H1 (cell line): ENCODE results near the gene GALNT12. TPM values are rescaled to one million over a fixed set of nuclear protein-coding genes. Genes with fewer than 3 reads are reported as not detected.

ENCODE experiments used
- CTCF ChIA-PET: fragments of 300-600 bp; sonication (Branson Sonifier 250); formaldehyde crosslinking; loops from one replicate; lab custom pipeline; 2021; ENCODE audit not compliant: partially characterized antibody; lab: Charles Lee
- POLR2A ChIA-PET: fragments of 300-600 bp; sonication (Branson Sonifier 250); formaldehyde crosslinking; loops from one replicate; lab custom pipeline; 2021; ENCODE audit warnings: inconsistent platforms; ENCODE audit not compliant: partially characterized antibody; lab: Charles Lee
- DNase-seq, 2 experiments: peaks; one replicate each; pipeline versions ENCODE4 v3.0.0 to v3.0.0-alpha.2; 2010 to 2022; ENCODE audit warnings: low spot score in 2 of 2, low read depth in 1 of 2, mixed read lengths in 1 of 2
- FAIRE-seq: peaks from 2 replicates; lab custom pipeline; 2011; peaks lifted over from hg19 to GRCh38; lab: Jason Lieb, UNC
- H2AFZ ChIP-seq: 2 replicates; pipeline ENCODE4 v1.8.1; 2012; ENCODE audit warnings: low read length, inconsistent platforms
- H2AK5ac ChIP-seq: 2 replicates; pipeline ENCODE4 v1.6.1; 2013; ENCODE audit warnings: low read depth, low read length
- H2BK120ac ChIP-seq: replicated peaks from 2 replicates; pipeline ENCODE3; 2013; ENCODE audit warnings: low read depth, low read length, inconsistent platforms
- H2BK12ac ChIP-seq: 2 replicates; pipeline ENCODE4 v1.6.1; 2013; ENCODE audit warnings: low read depth, low read length
- H2BK15ac ChIP-seq: 2 replicates; pipeline ENCODE4 v1.6.1; 2013; ENCODE audit warnings: low read length
- H2BK20ac ChIP-seq: 2 replicates; pipeline ENCODE4 v1.6.1; 2013; ENCODE audit warnings: low read length
- H2BK5ac ChIP-seq: 2 replicates; pipeline ENCODE4 v1.6.1; 2013; ENCODE audit warnings: low read depth, low read length
- H3K14ac ChIP-seq: 2 replicates; pipeline ENCODE4 v1.6.1; 2013; ENCODE audit warnings: inconsistent platforms; ENCODE audit not compliant: insufficient read length
- H3K18ac ChIP-seq: 2 replicates; pipeline ENCODE4 v1.6.1; 2013; ENCODE audit warnings: low read length; ENCODE audit errors: extremely low read depth
- H3K23ac ChIP-seq: 2 replicates; pipeline ENCODE4 v1.6.1; 2013; ENCODE audit warnings: inconsistent platforms; ENCODE audit not compliant: insufficient read length
- H3K23me2 ChIP-seq: 2 replicates; pipeline ENCODE4 v1.6.1; 2013; ENCODE audit warnings: low read depth, low read length
- H3K27ac ChIP-seq: 2 replicates; pipeline ENCODE4 v1.6.1; 2011; ENCODE audit warnings: low read depth, low read length, inconsistent platforms
- H3K27me3 ChIP-seq, 4 experiments: replicated peaks in 1 of 4; 1 replicate in 1 of 4; 2 replicates in 3 of 4; pipeline versions ENCODE4 v1.6.1 to v1.8.1; 2011 to 2013; ENCODE audit warnings: low read length in 3 of 4, mild to moderate bottlenecking in 3 of 4, inconsistent platforms in 2 of 4, mixed read lengths in 2 of 4, moderate library complexity in 1 of 4; ENCODE audit not compliant: control insufficient read depth in 3 of 4, insufficient read depth in 3 of 4; ENCODE audit errors: extremely low read depth in 1 of 4
- H3K36me3 ChIP-seq, 4 experiments: 2 replicates each; pipeline versions ENCODE4 v1.6.1 to v1.8.1; 2011 to 2013; ENCODE audit warnings: mild to moderate bottlenecking in 4 of 4, low read length in 3 of 4, moderate library complexity in 2 of 4, control low read depth in 1 of 4, inconsistent platforms in 1 of 4; ENCODE audit not compliant: insufficient read depth in 4 of 4, control insufficient read depth in 2 of 4
- H3K4ac ChIP-seq: replicated peaks from 2 replicates; pipeline ENCODE3; 2013; ENCODE audit warnings: low read length, low read depth, mixed read lengths, inconsistent platforms; ENCODE audit not compliant: insufficient read length
- H3K4me1 ChIP-seq, 4 experiments: replicated peaks in 1 of 4; 1 replicate in 1 of 4; 2 replicates in 3 of 4; pipeline versions ENCODE4 v1.6.1 to v1.8.1; 2011 to 2013; ENCODE audit warnings: low read length in 3 of 4, inconsistent platforms in 2 of 4, mixed read lengths in 1 of 4; ENCODE audit not compliant: insufficient read depth in 4 of 4, control insufficient read depth in 3 of 4
- H3K4me2 ChIP-seq, 2 experiments: 2 replicates each; pipeline versions ENCODE4 v1.6.1 to v1.8.1; 2011 to 2013; ENCODE audit warnings: low read depth in 2 of 2, low read length in 2 of 2, control low read depth in 1 of 2, inconsistent platforms in 1 of 2, mild to moderate bottlenecking in 1 of 2; ENCODE audit not compliant: insufficient read depth in 1 of 2
- H3K4me3 ChIP-seq, 4 experiments: fragments of 200-600, 300-600 bp in 1 of 4; sonication (generic), shearing (Covaris generic), sonication (Bioruptor Twin) in 1 of 4; 2 replicates each; pipeline versions ENCODE4 v1.5.1 to v1.8.1; 2011 to 2016; ENCODE audit warnings: low read length in 4 of 4, low read depth in 3 of 4, control low read depth in 2 of 4, inconsistent platforms in 2 of 4, mild to moderate bottlenecking in 2 of 4, mixed read lengths in 1 of 4, moderate library complexity in 1 of 4; ENCODE audit not compliant: insufficient read depth in 2 of 4; ENCODE audit errors: extremely low read depth in 1 of 4
- H3K56ac ChIP-seq: replicated peaks from 2 replicates; pipeline ENCODE3; 2013; ENCODE audit warnings: low read depth, mild to moderate bottlenecking, mixed read lengths, low read length, inconsistent platforms; ENCODE audit not compliant: insufficient read length
- H3K79me1 ChIP-seq: 2 replicates; pipeline ENCODE4 v1.6.1; 2013; ENCODE audit warnings: low read depth, low read length, control low read depth
- H3K79me2 ChIP-seq, 2 experiments: 2 replicates each; pipeline versions ENCODE4 v1.6.1 to v1.8.1; 2012 to 2013; ENCODE audit warnings: low read length in 2 of 2, mild to moderate bottlenecking in 2 of 2, inconsistent platforms in 1 of 2; ENCODE audit not compliant: insufficient read depth in 2 of 2, control insufficient read depth in 1 of 2
- H3K9ac ChIP-seq, 4 experiments: replicated peaks in 1 of 4; 1 replicate in 1 of 4; 2 replicates in 3 of 4; pipeline versions ENCODE4 v1.6.1 to v1.8.1; 2011 to 2013; ENCODE audit warnings: low read depth in 3 of 4, low read length in 3 of 4, control low read depth in 2 of 4, mild to moderate bottlenecking in 2 of 4, moderate library complexity in 2 of 4, inconsistent platforms in 1 of 4; ENCODE audit errors: extremely low read depth in 1 of 4
- H3K9me3 ChIP-seq, 2 experiments: 2 replicates each; pipeline versions ENCODE4 v1.6.1 to v1.8.1; 2012 to 2013; ENCODE audit warnings: mild to moderate bottlenecking in 2 of 2, moderate library complexity in 2 of 2, control low read depth in 1 of 2, inconsistent platforms in 1 of 2, low read depth in 1 of 2, low read length in 1 of 2, mixed read lengths in 1 of 2; ENCODE audit not compliant: insufficient read depth in 2 of 2
- H4K20me1 ChIP-seq, 2 experiments: replicated peaks in 1 of 2; 2 replicates each; pipeline versions ENCODE3 to v1.8.1; 2011 to 2013; ENCODE audit warnings: inconsistent platforms in 2 of 2, low read length in 2 of 2, mild to moderate bottlenecking in 1 of 2; ENCODE audit not compliant: insufficient read depth in 2 of 2, control insufficient read depth in 1 of 2
- H4K5ac ChIP-seq: 2 replicates; pipeline ENCODE4 v1.6.1; 2013; ENCODE audit warnings: low read length, low read depth, mixed read lengths, inconsistent platforms; ENCODE audit not compliant: insufficient read length
- H4K8ac ChIP-seq: 2 replicates; pipeline ENCODE4 v1.8.0; 2013; ENCODE audit warnings: mild to moderate bottlenecking, moderate library complexity, low read length, inconsistent platforms; ENCODE audit not compliant: insufficient read depth; ENCODE audit errors: extremely low read depth
- H4K91ac ChIP-seq: replicated peaks from 2 replicates; pipeline ENCODE3; 2013; ENCODE audit warnings: low read length, mixed read lengths, inconsistent platforms; ENCODE audit not compliant: insufficient read length
- CEBPB ChIP-seq: IDR thresholded peaks from 2 replicates; pipeline ENCODE4 v1.6.1; 2012; ENCODE audit warnings: low read depth, low read length
- CHD2 ChIP-seq: IDR thresholded peaks from 2 replicates; pipeline ENCODE4 v1.6.1; 2012; ENCODE audit warnings: low read length, improper control_type of control experiment
- EZH2 ChIP-seq: fragments of 200-600 bp; sonication (generic); IDR thresholded peaks from 2 replicates; pipeline ENCODE4 v1.7.1; 2012; ENCODE audit warnings: low read depth, mild to moderate bottlenecking, moderate library complexity, low read length, inconsistent platforms; ENCODE audit not compliant: severe bottlenecking
- GTF2F1 ChIP-seq: IDR thresholded peaks from 2 replicates; pipeline ENCODE4 v1.6.1; 2012; ENCODE audit warnings: low read depth, low read length, improper control_type of control experiment, borderline replicate concordance
- JUND ChIP-seq: IDR thresholded peaks from 2 replicates; pipeline ENCODE4 v1.6.1; 2011; ENCODE audit warnings: mild to moderate bottlenecking, improper control_type of control experiment, low read length
- KDM5A ChIP-seq: fragments of 200-600 bp; IDR thresholded peaks from 2 replicates; pipeline ENCODE4 v1.7.1; 2012; ENCODE audit warnings: mild to moderate bottlenecking, low read length, inconsistent platforms, mixed read lengths
- RNF2 ChIP-seq: fragments of 200-900, 300-1000 bp; sonication (generic); IDR thresholded peaks from 2 replicates; pipeline ENCODE4 v1.7.1; 2016; ENCODE audit warnings: borderline replicate concordance, low read depth, mild to moderate bottlenecking, antibody characterized with exemption, low read length; ENCODE audit not compliant: poor library complexity, severe bottlenecking; ENCODE audit errors: missing control alignments
- SIRT6 ChIP-seq: IDR thresholded peaks from one replicate; pipeline ENCODE4 v1.7.1; 2012; ENCODE audit warnings: low read length, inconsistent platforms
- SP4 ChIP-seq: IDR thresholded peaks from 2 replicates; pipeline ENCODE4 v1.6.1; 2012; ENCODE audit warnings: low read length, inconsistent platforms
- SRF ChIP-seq: IDR thresholded peaks from 2 replicates; pipeline ENCODE4 v1.6.1; 2011; ENCODE audit warnings: mild to moderate bottlenecking, low read depth, low read length, moderate library complexity
- WGBS, 2 experiments: shearing (Covaris generic) in 1 of 2; methylation state at CpG; one replicate each; pipeline versions ENCODE4 v1.1.6 to v1.1.7; 2013 to 2015; ENCODE audit warnings: low lambda C conversion rate in 2 of 2, mixed read lengths in 2 of 2, inconsistent platforms in 1 of 2, low coverage in 1 of 2, missing lambda C conversion rate in 1 of 2; ENCODE audit not compliant: insufficient replicate concordance in 2 of 2, insufficient coverage in 1 of 2, insufficient read length in 1 of 2; ENCODE audit errors: extremely low coverage in 1 of 2, missing lambda C conversion rate in 1 of 2; 5-methylcytosine and 5-hydroxymethylcytosine counted together
- polyA plus RNA-seq, 7 experiments: library from polyadenylated mRNA; depleted of rRNA in 3 of 7; stranded (reverse) in 5 of 7; unstranded in 2 of 7; fragments of >200 nt in 5 of 7; fragments of 200-250 nt in 2 of 7; gene quantifications; 1 replicate in 5 of 7; 2 replicates in 1 of 7; 4 replicates in 1 of 7; pipeline versions ENCODE4 v1.2.1 to v1.2.3, GENCODE V29; 2011 to 2013; ENCODE audit warnings: missing spikeins in 2 of 7, mixed read lengths in 2 of 7
- total RNA-seq: library from RNA; stranded (reverse); fragmentation: NEBNext Ultra II Directional; extraction: Animal tissue kit (Norgen Biotek cat#: 25700); gene quantifications from 2 replicates; pipeline ENCODE4 v1.2.1, GENCODE V29; 2021
- TF ChIP-seq, protein P1 (sequence below): IDR thresholded peaks from 2 replicates; pipeline ENCODE4 v1.6.1; 2012; ENCODE audit warnings: inconsistent platforms
- TF ChIP-seq, protein P2 (sequence below): IDR thresholded peaks from 2 replicates; pipeline ENCODE4 v1.6.1; 2011; ENCODE audit warnings: low read length, improper control_type of control experiment

The GALNT12 gene
- total and polyA plus RNA-seq, 2 of the 8 experiments (the other 6 are each of a cell fraction or from before 2014, with no cell fraction given) = 16.2 to 19.6 TPM

DNA sequence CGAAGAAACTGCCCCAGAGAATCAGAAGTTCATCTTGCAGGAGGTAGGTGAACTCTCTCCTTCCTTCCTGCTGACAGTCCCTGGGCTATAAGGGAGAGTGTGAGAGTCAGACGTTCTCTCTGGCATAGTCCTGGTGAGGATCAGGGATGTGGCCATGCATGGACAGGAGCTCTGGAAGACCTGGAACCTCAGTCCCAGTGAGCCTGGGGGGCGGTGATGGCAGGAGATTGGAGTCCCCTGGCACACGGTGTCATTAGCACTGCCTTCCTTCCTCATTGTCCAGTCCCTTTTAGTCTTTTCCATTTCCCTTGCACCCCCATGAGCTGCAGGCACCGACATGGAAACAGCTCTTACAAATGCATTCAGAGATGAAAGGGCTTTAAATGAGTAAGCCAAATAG, 38.6 kb downstream of the GALNT12 start:
- H3K4ac ChIP-seq = no peak overlapping the region
- no peak overlapping the region for H3K23ac ChIP-seq
- H3K4me2 ChIP-seq = no peak overlapping the region
- H2BK5ac ChIP-seq = no peak overlapping the region
- no peaks in the 10 kb centered on the region for H3K27me3 ChIP-seq
- DNase-seq = no peak
- no peak overlapping the region for H4K91ac ChIP-seq
- no peaks in the 10 kb centered on the region for H3K23me2 ChIP-seq
- ChIA-PET POLR2A (interaction anchor here (1.0 kb wide), 1 partner anchor 23 kb away, joined by 3 read pairs; no protein-coding TSS in a partner anchor), CTCF (interaction anchor here (0.6 to 9.3 kb wide), 8 partner anchors 17 to 352 kb away, joined by 3 to 116 read pairs (median 3); no protein-coding TSS in a partner anchor)
- H3K56ac ChIP-seq = no peak overlapping the region
- H2BK20ac ChIP-seq = no peak overlapping the region
- no peak overlapping the region for H2BK12ac ChIP-seq
- WGBS, 2 experiments = 85% methylated on average over 5 of the region's 5 CpGs; no CpG with 5 or more reads in 1 of the 2 experiments
- FAIRE-seq = no peak
- no peak overlapping the region for H3K9ac ChIP-seq
- H2AK5ac ChIP-seq = no peak overlapping the region
- no peak overlapping the region for H4K5ac ChIP-seq
- H3K79me2 ChIP-seq = no peaks in the 10 kb centered on the region
- H3K27ac ChIP-seq = no peak overlapping the region
- no peak overlapping the region for H3K14ac ChIP-seq
- no peak overlapping the region for H3K18ac ChIP-seq
- no peaks in the 10 kb centered on the region for H3K9me3 ChIP-seq
- no peak overlapping the region for H4K8ac ChIP-seq
- H3K36me3 ChIP-seq = peaks cover 0 to 19% (median 2%) of the 10 kb centered on the region in 4 experiments; a peak in 3 of 8 replicates
- no peak overlapping the region for H2BK15ac ChIP-seq
- no peak overlapping the region for H2BK120ac ChIP-seq
- H3K4me3 ChIP-seq = no peak overlapping the region
- no peaks in the 10 kb centered on the region for H3K79me1 ChIP-seq
- H3K4me1 ChIP-seq = peaks cover 0 to 5% (median 2%) of the 10 kb centered on the region in 4 experiments; a peak in 3 of 7 replicates
- H2AFZ ChIP-seq = no peak overlapping the region
- peaks cover 0 to 3% of the 10 kb centered on the region in 2 experiments for H4K20me1 ChIP-seq
- TF ChIP-seq JUND = no peak
- no peak for TF ChIP-seq SP4
- TF ChIP-seq SIRT6 = no peak
- TF ChIP-seq SRF = no peak
- TF ChIP-seq CHD2 = no peak
- no peak for TF ChIP-seq RNF2
- no peak for TF ChIP-seq EZH2
- no peak for TF ChIP-seq CEBPB
- TF ChIP-seq, protein P1, sequence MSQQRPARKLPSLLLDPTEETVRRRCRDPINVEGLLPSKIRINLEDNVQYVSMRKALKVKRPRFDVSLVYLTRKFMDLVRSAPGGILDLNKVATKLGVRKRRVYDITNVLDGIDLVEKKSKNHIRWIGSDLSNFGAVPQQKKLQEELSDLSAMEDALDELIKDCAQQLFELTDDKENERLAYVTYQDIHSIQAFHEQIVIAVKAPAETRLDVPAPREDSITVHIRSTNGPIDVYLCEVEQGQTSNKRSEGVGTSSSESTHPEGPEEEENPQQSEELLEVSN = no peak
- no peak for TF ChIP-seq GTF2F1
- no peak for TF ChIP-seq KDM5A
- TF ChIP-seq, protein P2, sequence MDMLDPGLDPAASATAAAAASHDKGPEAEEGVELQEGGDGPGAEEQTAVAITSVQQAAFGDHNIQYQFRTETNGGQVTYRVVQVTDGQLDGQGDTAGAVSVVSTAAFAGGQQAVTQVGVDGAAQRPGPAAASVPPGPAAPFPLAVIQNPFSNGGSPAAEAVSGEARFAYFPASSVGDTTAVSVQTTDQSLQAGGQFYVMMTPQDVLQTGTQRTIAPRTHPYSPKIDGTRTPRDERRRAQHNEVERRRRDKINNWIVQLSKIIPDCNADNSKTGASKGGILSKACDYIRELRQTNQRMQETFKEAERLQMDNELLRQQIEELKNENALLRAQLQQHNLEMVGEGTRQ = no peak
